HT-29 (cell line): ENCODE data around the gene ZBTB47. TPM values are rescaled to one million over a fixed set of nuclear protein-coding genes. Genes with fewer than 3 reads are reported as not detected.

Source experiments
- DNase-seq: peaks from one replicate; pipeline ENCODE4 v3.0.0-alpha.2; 2015; ENCODE audit warnings: low spot score
- total RNA-seq: library from RNA; depleted of rRNA; stranded (reverse); fragments of >200 nt; shearing (Covaris generic); gene quantifications from 2 replicates; pipeline ENCODE4 v1.2.3, GENCODE V29; 2014

Gene ZBTB47
- total RNA-seq, 1 experiment from 2014 or later, result 1.1 TPM

GRCh38 chr3:42652611-42653302 lies 740 bp upstream of the ZBTB47 start:
- DNase-seq, result peak; percentile 40

GRCh38 chr3:42653303-42653559 lies 266 bp upstream of the ZBTB47 start:
- DNase-seq, result no peak

- DNase-seq, result no peak
Measured at GRCh38 chr3:42654331-42655201, 1.1 kb downstream of the ZBTB47 start.

GRCh38 chr3:42655331-42655888 lies 1.9 kb downstream of the ZBTB47 start:
- no peak for DNase-seq

GRCh38 chr3:42655980-42656679 lies 2.6 kb downstream of the ZBTB47 start:
- DNase-seq, result no peak

- DNase-seq, result no peak
Measured at GRCh38 chr3:42656680-42657610, 3.4 kb downstream of the ZBTB47 start.

GRCh38 chr3:42657675-42658074 lies 4.2 kb downstream of the ZBTB47 start:
- DNase-seq, result no peak

GRCh38 chr3:42658091-42658770 lies 4.7 kb downstream of the ZBTB47 start:
- no peak for DNase-seq

- no peak for DNase-seq
Measured at GRCh38 chr3:42658771-42659390, 5.4 kb downstream of the ZBTB47 start.

- DNase-seq, result no peak
Measured at GRCh38 chr3:42659451-42660130, 6.1 kb downstream of the ZBTB47 start.

GRCh38 chr3:42660131-42660715 lies 6.7 kb downstream of the ZBTB47 start:
- DNase-seq, result no peak

- no peak for DNase-seq
Measured at GRCh38 chr3:42660898-42661297, 7.4 kb downstream of the ZBTB47 start.

GRCh38 chr3:42661593-42662022 lies 8.1 kb downstream of the ZBTB47 start:
- DNase-seq, result no peak

- DNase-seq, result no peak
Measured at GRCh38 chr3:42662037-42662812, 8.7 kb downstream of the ZBTB47 start.

GRCh38 chr3:42662813-42663535 lies 9.5 kb downstream of the ZBTB47 start:
- DNase-seq, result no peak

GRCh38 chr3:42663581-42664437 lies 10.3 kb downstream of the ZBTB47 start:
- DNase-seq, result no peak

- DNase-seq, result no peak
Measured at GRCh38 chr3:42664438-42664803, 10.9 kb downstream of the ZBTB47 start.
